Activated CD4-positive, alpha-beta T cell treated with anti-CD3 and anti-CD28 coated beads, Interleukin-2, amount 50 U/mL, for 24 hours (primary cell): ENCODE results near the gene EDDM3A.
"Not testable (repeated sequence)": the region's sequence is repeated elsewhere in the genome, so short reads cannot be mapped to it uniquely, and the experiment has no call there.

Experiments used
- DNase-seq, 2 donors: peaks; one replicate each; pipeline ENCODE4 v3.0.0-alpha.2; 2020; ENCODE audit warnings: low read depth in 1 of 2, low spot score in 1 of 2

Gene EDDM3A, protein sequence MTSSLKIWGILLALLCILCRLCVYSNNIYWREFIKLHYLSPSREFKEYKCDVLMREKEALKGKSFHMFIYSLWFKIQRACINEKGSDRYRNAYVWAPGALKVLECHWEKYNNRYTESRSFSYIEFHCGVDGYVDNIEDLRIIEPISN

DNA sequence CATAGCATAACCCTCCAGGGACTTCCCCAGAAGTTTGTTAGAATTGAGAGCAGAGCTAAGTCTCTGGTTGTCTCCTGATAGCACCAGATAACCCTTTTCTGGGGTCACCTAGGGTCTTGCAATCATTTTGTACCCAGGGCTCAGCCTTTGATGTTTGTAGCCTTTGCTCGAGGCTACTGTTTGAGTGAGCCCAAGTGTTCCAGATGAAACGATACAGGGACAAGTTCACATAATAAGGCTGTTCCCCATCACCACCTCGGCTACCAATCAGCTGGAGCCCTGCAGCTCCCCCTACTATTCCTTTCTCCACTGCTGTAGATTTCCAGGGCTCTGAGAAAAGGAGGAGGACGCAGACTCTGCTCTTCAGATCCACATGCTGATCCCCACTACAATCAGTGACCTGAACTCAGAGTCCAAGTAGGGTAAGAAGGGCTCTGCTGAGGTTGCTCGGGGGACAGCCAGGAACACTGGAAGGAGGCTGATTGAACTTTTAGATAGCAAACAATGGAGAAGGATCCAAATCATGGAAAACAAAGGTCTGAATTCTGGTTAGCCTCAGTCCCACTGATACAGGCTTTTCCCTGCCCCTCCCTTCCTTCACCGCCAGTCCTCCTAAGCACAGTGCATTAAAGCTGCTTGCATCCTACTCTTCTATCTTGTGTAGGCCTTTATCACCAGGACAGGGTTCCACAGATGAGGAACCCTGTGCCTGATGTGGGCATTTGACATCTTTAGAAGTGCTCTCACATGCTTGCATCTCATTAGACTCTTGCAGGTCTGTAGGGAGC lies at the start of gene EDDM3A:
Gene EDDM3A, plus strand, starts transcription at position 317 of the 788 bp plus-strand sequence. CDS start 1,694 bp downstream, outside the sequence.
- no peak for DNase-seq

DNA sequence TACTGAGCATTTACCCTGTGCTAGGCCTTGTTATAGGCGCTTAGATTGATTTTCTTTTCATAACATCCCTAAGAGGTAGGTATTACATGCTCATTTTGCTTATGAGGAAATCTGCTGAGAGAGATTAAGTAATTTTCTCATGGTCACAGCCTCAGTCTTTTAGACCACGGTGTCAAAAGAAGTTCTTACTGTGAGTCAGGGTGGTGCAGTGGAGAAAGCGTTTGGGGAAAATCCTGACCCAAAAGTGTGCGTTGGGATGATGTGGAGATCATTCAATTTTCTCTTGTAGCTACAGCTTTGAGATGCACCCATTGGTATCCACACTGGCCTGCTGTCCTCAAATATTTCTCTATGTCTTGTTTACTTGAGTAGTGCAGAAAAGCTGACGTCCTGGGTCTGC lies 48.9 kb upstream of the EDDM3A start:
- no peak for DNase-seq

DNA sequence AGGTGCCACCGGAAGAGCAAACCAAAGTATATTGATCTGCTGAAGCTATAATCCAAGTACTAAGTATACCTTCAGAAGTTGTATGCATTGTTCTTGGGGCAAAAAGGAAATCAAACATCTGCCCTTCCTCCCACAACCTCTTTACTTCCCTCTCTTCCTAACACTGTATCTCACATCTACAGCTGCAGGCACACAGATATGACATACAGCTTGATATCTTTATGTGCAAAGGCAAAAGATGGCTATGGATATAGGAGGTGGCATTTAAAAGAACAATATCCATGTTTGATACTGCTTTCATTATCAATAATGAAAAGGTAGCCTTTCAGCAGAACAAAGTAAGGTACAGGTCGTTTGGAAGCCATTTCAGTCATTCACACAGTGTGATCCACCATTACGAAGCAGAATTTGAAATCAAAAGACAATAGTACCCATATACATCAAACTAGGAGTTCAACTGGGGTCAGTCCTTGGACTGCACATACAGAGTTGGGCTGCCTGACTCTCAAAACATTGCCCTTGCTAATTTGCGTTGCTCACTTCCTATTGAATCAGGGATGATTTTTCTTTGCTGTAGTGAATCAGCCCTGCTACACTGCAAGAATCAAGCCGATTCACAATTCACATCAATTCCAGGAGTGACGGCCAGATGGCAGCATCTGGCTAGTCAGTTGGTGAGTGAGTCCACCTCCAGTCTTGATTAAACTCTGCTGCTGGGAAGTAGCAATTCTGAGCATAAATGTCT lies 48.2 kb upstream of the EDDM3A start:
- peak; percentile 18 to 46 for DNase-seq

DNA sequence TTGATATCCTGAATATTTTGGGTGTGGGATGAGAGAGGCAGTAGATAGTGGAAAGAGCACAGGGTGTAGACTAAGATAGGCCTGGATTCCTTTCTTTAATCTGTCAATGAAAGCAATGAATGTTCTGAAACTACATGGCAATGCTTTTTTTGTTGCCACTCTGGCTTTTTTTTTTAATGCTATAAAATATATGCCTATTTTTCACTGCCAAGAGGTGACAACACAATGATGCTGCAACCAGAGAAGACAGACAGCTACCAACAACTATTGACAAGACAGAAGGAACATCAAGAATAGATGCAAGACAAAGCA lies 47.7 kb upstream of the EDDM3A start:
- DNase-seq, result no peak

DNA sequence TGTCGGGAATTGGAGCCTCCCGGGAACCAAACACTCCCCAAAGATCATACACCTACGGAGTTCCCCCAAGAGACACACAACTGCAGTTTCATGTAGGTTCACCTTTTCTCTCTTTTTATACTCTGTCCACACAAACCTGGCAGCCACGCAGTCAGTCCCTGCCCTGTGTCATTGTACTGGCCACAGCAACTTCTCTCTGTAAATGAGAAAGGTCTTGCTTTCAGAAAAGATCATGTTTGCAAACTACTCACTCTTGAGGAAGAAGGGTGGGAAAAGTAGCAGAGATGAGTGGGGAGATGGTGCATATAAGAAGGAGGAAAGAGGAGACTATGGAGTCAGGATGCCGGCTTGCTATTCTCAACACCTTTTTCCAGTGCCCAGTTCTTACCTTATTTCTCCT lies 46.8 kb upstream of the EDDM3A start:
- DNase-seq, result no peak

DNA sequence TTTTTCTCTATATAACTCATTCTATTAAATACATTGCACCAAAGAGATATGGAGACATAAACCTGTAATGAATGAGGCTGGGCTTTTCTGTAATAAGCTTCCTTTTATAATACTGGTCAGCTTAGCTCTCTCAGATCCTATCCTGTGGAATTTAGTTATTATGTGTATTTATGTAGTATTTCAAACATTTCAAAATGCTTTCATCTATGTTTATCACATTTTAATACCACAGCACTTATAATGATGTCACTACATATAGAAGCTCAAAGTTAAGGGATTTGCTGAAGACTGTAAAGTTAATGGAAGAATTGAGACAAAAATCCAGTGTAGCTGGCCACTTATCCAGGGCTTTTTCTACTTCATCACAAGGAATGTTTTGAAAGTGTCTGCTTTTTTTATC lies 45.8 kb upstream of the EDDM3A start:
- no peak for DNase-seq

DNA sequence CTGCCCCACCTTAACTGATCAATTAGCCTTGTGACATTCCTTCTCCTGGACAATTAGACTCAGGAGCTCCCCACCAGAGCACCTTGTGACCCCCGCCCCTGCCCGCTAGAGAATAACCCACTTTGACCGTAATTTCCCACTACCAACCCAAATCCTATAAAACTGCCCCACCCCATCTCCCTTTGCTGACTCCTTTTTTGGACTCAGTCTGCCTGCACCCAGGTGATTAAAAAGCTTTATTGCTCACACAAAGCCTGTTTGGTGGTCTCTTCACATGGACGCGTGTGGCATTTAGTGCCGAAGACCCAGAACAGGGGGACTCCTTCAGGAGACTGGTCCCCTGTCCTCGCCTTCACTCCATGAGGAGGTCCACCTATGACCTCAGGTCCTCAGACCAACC lies 44.7 kb upstream of the EDDM3A start:
- DNase-seq, result not testable (repeated sequence)

DNA sequence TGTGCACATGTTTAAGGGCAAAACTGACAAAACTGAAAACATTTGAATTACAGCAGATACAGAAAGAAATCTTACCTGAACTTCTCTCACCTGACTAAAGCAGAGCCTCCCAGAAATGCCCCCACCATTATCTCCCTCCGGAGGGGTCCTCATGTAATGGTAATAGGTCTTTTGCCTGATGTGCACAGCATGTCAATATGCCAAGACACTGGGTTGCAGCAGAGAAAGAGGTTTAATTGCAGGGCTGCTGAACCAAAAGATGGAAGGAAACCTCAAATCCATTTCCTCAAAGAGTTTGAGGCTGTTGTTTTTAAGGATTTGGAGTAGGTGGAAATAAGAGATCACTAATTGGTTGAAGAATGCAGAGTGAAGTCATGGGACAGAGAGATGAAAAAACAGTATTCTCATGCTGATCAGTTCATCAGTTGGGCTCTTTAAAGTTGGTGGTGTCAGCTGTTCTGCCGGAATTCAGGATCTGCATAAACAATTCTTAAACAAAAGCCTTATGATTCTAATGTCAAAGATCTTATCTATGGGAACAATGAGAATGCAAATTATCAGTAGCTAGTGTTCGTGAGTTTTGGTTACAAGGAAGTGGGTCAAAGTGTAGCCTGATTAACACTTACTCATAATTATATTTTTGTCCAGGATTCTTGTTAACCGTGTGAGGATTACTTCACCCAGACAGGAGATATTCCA lies 38.9 kb upstream of the EDDM3A start:
- no peak for DNase-seq

DNA sequence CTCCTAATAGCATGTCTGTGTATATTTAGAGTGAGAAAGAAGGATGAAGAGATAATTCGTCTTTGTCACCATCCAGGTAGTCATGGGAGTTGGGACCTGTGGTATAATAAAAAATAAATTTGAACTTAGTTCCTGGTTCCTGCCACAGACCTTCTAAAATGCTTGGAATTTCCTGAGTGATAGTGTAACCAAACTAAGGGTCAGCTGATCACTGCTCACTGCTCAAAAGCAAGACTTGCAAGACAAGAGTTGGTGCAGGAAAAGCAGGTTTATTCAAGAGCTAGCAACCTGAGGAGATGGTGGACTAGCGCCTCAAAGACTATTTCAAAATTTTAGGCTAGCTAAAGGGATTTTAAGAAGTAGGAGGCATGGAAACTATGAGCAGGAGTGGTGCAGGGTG lies 38.1 kb upstream of the EDDM3A start:
- DNase-seq, result no peak

DNA sequence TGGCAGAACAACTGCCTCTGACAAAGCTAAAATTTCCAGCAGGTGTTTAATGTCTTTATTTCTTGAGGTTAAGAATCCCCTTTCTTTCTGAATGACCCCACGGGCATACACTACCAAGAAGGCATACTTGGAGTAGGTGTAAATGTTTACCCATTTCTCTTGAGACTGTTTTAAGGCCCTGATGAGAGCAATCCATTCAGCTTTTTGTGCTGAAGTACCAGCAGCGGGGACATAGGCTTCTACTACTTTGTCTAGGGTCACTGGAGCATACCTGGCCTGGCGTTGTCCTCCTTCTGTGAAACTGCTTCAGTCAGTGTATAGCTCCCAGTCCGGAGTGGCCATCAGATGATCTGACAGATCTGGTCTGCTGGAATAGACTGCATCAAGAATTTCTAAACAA lies 34.4 kb upstream of the EDDM3A start:
- DNase-seq, result no peak

DNA sequence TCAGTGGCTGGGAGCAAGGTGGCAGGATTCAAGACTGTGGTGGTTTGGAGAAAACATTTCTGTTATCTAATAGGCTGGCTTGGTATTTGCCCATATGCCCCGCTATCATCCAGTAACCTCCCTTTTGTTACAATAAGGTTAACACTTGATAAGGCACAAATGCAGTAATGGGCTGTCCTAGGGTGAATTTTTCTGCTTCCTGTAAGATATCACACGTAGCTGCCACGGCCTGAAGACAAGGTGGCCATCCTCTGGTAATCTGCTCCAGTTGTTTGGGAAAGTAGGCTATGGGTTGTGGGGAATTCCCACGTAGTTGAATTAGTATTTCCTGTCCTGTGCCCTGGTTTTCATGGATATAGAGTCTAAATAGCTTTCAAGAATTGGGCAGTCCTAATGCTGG lies 34.0 kb upstream of the EDDM3A start:
- no peak for DNase-seq

DNA sequence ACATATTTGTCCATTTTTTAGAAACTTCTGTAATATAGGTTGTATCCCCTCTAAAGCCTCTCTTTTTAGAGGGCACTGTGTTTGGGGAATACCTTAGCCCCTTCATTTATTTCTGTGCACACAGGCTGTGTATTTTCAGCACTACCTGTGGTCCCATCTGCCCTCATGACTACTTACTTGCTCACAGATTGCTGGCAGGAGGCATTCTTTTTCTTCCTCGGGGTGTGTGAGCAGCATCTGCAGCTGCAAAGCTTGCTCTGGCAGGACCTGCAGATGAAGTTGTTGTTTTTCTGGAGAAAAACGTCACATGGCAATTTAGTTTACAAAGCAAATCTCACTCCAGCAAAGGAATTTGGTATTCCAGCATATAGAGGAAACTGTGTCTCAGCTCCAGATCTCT lies 32.8 kb upstream of the EDDM3A start:
- DNase-seq, result no peak

DNA sequence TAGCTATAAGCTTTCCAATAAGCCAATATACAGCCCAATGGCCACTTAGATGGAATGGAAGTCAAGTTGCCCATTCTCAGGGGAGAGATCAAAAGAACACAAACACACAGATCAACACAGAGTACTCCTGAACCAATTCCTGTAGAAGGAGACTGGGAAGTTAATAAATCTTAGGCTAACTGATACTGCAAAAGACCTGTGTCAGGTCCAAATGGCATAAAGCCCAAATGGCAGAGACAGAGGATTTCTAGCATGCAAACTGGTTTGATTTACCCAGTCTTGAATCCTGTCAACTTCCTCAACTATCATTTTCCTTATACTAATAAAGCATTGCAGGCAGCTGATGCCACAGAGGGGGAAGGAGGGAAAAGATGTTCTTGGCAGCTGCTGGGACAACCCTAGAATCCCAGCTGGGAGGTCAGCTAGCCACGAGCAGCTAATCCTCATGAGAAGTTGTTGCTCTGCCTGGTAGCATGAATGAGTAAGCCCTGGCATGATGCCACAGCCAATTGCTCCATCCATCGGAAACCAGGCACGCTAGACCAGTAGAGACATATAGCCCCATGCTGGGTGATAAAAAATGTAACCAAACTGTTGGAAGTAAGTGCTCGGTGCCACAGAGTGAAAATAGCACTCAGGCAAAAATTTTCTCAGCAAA lies 31.0 kb upstream of the EDDM3A start:
- DNase-seq, result no peak

DNA sequence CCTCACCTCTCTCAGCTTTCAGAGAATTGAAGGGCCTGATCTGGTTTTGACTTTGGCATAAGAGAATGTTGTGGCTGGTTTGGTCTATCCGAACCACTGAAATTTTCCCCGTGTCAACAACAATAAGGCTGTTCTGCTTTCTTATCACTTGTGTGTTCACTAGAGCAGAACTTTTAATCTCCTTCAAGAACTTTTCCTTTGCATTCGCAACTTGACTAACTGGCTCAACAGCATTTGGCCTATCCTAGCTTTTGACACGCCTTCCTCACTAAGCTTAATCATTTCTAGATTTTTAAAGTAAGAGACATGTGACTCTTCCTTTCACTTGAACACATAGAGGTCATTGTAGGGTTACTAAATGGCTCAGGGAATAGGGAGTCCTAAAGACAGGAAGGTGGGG lies 25.9 kb upstream of the EDDM3A start:
- DNase-seq, result no peak

DNA sequence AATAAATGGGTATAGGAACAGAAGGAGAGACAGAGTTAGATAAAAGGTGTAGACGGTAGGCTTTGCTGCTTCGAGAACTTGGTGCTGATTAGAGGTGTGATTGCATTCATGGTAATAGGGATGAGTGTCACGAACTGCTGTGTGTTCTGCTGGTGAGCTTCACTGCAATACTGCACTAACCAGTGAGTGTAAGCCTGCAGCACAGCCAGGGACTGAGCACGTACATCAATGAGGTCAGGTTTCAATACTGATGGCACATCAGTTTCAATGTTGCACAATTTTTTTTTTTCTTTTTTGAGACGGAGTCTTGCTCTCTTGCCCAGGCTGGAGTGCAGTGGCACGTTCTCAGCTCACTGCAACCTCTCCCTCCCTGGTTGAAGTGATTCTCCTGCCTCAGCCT lies 24.9 kb upstream of the EDDM3A start:
- no peak for DNase-seq

DNA sequence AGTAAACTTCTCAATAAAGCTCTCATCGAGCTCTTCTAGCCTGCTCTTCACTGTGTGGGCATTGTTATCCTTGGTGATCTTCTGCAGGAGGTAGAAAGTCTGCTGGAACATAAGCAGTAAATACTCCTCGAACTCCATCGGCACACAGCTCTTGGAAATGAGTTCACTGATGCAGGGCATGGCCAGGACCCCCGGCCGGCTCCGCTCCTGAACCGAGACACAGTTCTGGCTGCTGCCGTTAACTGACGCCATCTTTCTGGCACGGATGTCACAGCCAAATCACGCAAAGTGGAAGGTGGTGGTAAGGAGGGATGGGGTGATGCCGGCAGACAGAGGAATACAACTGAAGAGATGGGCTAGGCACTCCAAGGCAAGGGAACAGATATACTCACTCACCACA lies 23.7 kb upstream of the EDDM3A start:
- DNase-seq, result no peak

DNA sequence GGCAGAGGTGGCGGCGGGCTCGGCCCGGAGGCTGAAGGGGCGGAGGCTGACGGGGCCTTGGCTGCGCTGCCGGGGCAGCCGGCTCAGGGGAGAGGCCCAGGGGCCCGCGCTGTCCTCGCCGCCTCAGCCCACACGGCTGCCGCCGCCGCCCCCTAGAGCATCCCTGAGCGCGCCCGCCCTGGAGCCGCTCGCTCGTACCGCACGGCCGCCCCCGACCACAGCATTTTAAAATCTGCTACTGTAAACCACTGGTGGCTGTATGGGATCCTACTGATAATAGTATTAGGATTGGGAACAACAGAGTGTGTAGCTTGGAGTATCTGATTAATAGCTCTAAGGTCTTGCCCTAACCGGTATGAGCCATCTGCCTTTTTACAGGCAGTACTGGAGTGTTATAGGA lies 22.2 kb upstream of the EDDM3A start:
- DNase-seq, result no peak

DNA sequence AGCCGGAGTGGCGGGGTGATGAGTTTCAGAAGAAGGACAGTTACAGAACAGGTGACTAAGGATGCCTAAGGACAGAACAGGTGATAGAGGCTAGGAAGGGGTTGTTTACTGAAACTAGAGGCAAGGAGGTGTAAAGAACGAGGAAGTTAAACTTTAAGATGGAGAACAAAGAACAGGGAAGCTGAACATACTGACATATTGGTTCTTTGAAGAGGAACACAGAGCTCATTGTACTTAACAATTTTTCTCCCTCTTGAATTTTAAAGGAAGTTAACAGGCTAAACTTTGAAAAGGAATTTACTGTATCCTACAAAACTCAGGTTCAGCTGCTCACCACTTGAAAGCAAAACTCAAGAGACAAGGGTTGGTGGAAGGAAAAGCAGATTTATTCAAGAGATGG lies 19.6 kb upstream of the EDDM3A start:
- DNase-seq, result not testable (repeated sequence)

DNA sequence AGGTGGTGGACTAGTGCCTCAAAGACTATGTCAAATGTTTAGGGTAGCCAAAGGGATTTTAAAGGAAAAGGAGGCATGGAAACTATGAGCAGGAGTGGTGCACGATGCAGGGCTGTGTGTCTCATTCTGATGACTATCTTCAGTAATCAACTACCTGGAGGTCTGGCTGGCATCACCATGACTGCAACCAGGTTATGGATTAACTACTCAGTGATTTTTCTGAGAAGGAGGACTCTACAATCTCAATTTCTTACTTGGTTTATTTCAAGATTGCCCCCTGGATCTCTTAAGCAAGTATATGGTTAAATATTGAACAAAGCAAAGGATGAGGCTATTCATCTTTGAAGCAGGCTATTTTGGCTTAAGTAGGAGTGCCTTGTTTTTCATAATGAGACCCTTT lies 19.2 kb upstream of the EDDM3A start:
- no peak for DNase-seq

DNA sequence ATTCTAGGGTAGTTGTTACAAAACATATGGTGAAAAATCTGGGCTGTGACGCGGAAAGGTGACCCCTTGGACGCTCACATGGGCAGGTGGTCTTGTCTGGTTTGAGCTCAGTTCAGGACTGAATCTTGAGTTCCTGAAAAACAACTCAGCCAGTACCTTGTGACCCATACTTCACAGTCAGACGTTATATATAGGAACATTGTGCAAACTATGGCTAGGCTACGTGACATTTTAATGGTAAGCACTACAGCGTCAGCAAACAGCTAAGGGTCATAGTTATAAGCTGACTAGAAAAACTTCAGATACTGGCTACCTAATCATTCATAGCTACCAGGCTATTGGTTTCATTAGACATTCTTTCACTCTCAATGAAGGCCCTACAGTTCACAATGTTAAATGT lies 14.8 kb upstream of the EDDM3A start:
- no peak for DNase-seq

DNA sequence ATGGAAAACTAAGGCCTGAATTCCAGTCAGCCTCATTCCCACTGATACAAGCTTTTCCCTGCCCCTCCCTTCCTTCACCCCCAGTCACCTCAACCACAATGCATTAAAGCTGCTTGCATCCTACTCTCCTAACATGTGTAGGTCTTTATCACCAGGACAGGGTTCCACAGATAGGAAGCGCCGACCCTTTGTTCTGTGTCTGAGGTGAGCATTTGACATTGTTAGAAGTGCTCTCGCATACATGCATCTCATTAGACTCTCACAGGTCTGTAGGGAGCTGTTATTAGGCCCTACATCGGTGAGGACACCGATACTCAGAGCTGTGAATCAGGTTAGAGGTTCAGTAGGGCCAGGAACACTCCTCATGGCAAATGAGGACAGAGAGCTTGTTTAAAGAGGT lies 13.2 kb upstream of the EDDM3A start:
- no peak for DNase-seq
